AG09319 (cell line): ENCODE results near the gene GIGYF2.

Experiments used
- DNase-seq: peaks from one replicate; pipeline ENCODE4 v3.0.0-alpha.2; 2010; ENCODE audit warnings: low read depth; ENCODE audit errors: extremely low read depth
- TF ChIP-seq, protein P1 (sequence below): IDR thresholded peaks from 2 replicates; pipeline ENCODE4 v1.5.1; 2011; ENCODE audit warnings: low read depth, mild to moderate bottlenecking, inconsistent platforms, low read length, moderate library complexity

Gene GIGYF2

GRCh38 chr2:232793271-232793670 lies 96.1 kb downstream of the GIGYF2 start:
- TF ChIP-seq, protein P1, sequence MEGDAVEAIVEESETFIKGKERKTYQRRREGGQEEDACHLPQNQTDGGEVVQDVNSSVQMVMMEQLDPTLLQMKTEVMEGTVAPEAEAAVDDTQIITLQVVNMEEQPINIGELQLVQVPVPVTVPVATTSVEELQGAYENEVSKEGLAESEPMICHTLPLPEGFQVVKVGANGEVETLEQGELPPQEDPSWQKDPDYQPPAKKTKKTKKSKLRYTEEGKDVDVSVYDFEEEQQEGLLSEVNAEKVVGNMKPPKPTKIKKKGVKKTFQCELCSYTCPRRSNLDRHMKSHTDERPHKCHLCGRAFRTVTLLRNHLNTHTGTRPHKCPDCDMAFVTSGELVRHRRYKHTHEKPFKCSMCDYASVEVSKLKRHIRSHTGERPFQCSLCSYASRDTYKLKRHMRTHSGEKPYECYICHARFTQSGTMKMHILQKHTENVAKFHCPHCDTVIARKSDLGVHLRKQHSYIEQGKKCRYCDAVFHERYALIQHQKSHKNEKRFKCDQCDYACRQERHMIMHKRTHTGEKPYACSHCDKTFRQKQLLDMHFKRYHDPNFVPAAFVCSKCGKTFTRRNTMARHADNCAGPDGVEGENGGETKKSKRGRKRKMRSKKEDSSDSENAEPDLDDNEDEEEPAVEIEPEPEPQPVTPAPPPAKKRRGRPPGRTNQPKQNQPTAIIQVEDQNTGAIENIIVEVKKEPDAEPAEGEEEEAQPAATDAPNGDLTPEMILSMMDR, result no peak
- DNase-seq, result no peak

GRCh38 chr2:232794981-232795380 lies 97.8 kb downstream of the GIGYF2 start:
- TF ChIP-seq, protein P1, result no peak
- DNase-seq, result no peak

- peak; percentile 77 for DNase-seq
These were observed 98.8 kb downstream of the GIGYF2 start for GRCh38 chr2:232795920-232796319.

GRCh38 chr2:232798187-232798586 lies 101.1 kb downstream of the GIGYF2 start:
- TF ChIP-seq, protein P1, result no peak
- DNase-seq, result no peak

More at GRCh38 chr2:232795920-232796319, 98.8 kb downstream of the GIGYF2 start:
- TF ChIP-seq, protein P1, result no peak

DNA sequence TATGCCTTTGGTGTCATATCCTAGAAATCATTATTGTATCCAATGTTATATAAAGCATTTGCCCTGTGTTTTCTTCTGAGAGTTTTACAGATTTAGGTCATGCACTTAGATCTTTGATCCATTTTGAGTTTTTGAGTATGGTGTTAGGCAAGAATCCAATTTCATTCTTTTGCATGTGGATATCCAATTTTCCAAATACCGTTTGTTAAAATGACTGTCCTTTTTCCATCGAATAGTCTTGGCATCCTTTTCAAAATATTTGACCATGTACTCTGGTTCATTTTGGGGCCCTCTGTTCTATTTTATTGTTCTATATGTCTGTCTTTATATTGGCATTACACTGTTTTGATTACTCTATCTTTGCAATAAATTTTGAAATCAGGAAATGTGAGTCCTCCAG lies 103.0 kb downstream of the GIGYF2 start:
- TF ChIP-seq, protein P1, result no peak
- no peak for DNase-seq

DNA sequence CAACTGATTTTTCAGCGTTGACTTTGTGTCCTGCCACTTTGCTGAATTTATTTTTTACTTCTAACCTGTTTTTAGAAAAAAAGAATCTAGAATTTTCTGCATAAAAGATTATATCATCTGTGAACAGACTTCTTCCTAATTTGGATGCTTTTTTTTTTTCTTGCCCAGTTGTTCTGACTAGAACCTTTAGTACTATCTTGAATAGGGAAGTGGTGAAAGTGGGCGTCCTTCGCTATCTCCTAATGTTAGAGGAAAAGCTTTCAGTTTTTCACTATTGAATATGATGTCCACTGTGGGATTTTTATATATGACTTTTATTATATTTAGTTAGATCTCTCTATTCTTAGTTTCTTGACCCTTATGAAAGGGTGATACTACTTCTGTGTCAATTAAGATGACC lies 105.0 kb downstream of the GIGYF2 start:
- DNase-seq, result no peak
- TF ChIP-seq, protein P1, result no peak

DNA sequence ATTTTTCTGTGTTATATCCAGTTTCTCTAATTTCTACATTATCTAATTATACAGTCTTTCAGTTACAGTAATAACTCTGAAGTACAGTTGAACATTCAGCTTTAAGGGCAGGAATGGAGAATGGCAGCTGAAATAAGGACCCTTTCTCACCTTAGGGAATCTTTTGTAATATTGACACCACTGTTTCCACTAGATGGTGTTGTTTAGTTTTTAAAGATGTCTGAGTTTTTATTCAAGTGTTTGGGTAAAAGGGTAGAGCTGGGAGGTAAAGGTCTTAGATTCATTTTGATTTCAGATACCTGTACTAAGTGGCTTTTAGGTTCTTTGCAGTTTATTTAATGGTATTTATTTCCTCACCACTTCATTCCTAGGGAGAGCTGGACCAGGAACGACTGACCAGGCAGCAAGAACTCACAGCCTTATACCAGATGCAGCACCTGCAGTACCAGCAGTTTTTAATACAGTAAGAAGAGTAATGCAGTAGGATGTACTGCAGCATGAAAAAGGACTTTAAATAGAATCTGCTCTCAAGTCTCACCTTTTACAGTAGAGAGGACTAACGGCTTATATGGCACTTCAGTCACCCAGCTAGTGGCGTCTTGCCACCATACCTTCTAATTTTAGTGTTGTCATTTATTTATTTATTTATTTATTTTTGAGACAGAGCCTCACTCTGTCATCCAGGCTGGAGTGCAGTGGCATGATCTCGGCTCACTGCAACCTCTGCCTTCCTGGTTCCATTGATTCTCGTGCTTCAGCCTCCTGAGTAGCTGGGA lies 112.4 kb downstream of the GIGYF2 start:
- DNase-seq, result no peak
- TF ChIP-seq, protein P1, result no peak
